ENCODE measurements around the gene COBLL1.

COBLL1 gene

GRCh38 chr2:164664070-164664469, 177.6 kb downstream of the COBLL1 start:
- H3K4me1 ChIP-seq (ENCODE audit: control insufficient read depth, insufficient read depth, low read length) = no peaks in the 10 kb centered on the region
- TF ChIP-seq, protein P1, sequence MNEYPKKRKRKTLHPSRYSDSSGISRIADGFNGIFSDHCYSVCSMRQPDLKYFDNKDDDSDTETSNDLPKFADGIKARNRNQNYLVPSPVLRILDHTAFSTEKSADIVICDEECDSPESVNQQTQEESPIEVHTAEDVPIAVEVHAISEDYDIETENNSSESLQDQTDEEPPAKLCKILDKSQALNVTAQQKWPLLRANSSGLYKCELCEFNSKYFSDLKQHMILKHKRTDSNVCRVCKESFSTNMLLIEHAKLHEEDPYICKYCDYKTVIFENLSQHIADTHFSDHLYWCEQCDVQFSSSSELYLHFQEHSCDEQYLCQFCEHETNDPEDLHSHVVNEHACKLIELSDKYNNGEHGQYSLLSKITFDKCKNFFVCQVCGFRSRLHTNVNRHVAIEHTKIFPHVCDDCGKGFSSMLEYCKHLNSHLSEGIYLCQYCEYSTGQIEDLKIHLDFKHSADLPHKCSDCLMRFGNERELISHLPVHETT (tag by site-specific recombination; IDR thresholded peaks at IDR 0.05) = no peak
- TF ChIP-seq ZNF292 (tag by site-specific recombination; IDR thresholded peaks at IDR 0.05; ENCODE audit: borderline replicate concordance, low read depth) = no peak
- TF ChIP-seq ZNF175 (tag by site-specific recombination; IDR thresholded peaks at IDR 0.05) = no peak
- no peak for TF ChIP-seq ZNF654 (tag by site-specific recombination; IDR thresholded peaks at IDR 0.05; ENCODE audit: low read depth)
- TF ChIP-seq OSR2 (tag by site-specific recombination; IDR thresholded peaks at IDR 0.05) = no peak
- TF ChIP-seq ZNF211 (tag by site-specific recombination; IDR thresholded peaks at IDR 0.05; ENCODE audit: low read depth) = no peak
- no peak for TF ChIP-seq ZSCAN23 (tag by site-specific recombination; IDR thresholded peaks at IDR 0.05)
- TF ChIP-seq ZNF624 (tag by site-specific recombination; IDR thresholded peaks at IDR 0.05) = no peak
- TF ChIP-seq ZNF629 (tag by site-specific recombination; IDR thresholded peaks at IDR 0.05) = no peak
- no peak for TF ChIP-seq ZNF777 (tag by site-specific recombination; IDR thresholded peaks at IDR 0.05; ENCODE audit: borderline replicate concordance)
- TF ChIP-seq ZBTB26 (tag by site-specific recombination; optimal IDR thresholded peaks at IDR 0.05) = no peak
- TF ChIP-seq ZBTB11 (tag by site-specific recombination; conservative IDR thresholded peaks at IDR 0.05; ENCODE audit: low read depth) = no peak
- TF ChIP-seq ZNF423 (tag by site-specific recombination; IDR thresholded peaks at IDR 0.05) = no peak
- no peak for TF ChIP-seq ZNF518A (tag by site-specific recombination; conservative IDR thresholded peaks at IDR 0.05; ENCODE audit: low read depth)
- no peak for TF ChIP-seq ZNF18 (tag by site-specific recombination; IDR thresholded peaks at IDR 0.05)
- no peak for TF ChIP-seq ZNF366 (tag by site-specific recombination; conservative IDR thresholded peaks at IDR 0.05)
- TF ChIP-seq SALL2 (tag by site-specific recombination; IDR thresholded peaks at IDR 0.05; ENCODE audit: borderline replicate concordance) = no peak
- CTCF ChIA-PET = no interaction called here

More at GRCh38 chr2:164664070-164664469, 177.6 kb downstream of the COBLL1 start:
- Histone ChIP-seq H3K36me3 (ENCODE audit: control insufficient read depth in 2 of 2, insufficient read depth in 1 of 2, low read length in 2 of 2) (no peaks in the 10 kb centered on the region), H3K9me3 (ENCODE audit: control insufficient read depth, insufficient read depth, low read depth, low read length) (no peaks in the 10 kb centered on the region), H3K4me3 (ENCODE audit: low read depth, low read length) (no peak overlapping the region), H3K27ac (ENCODE audit: extremely low read depth, low read depth, low read length) (no peak overlapping the region)
- POLR2A ChIA-PET = no interaction called here

Data from HEK293 (cell line).